GM23248 (cell line): ENCODE measurements around the gene ALK.

ENCODE experiments used
- EZH2 ChIP-seq: fragments of 200-600 bp; sonication (generic); IDR thresholded peaks from 2 replicates; pipeline ENCODE4 v1.6.1; 2018; ENCODE audit warnings: antibody characterized with exemption, mild to moderate bottlenecking; ENCODE audit not compliant: insufficient read depth, poor library complexity, severe bottlenecking
- EZH2phosphoT487 ChIP-seq: fragments of 200-600 bp; sonication (generic); IDR thresholded peaks from 2 replicates; pipeline ENCODE4 v1.6.1; 2018; ENCODE audit warnings: antibody characterized with exemption, moderate library complexity, mild to moderate bottlenecking, low read depth; ENCODE audit not compliant: insufficient read depth

GRCh38 chr2:29576231-29576630, 345.2 kb downstream of the ALK start:
- TF ChIP-seq EZH2 (no peak), EZH2phosphoT487 (no peak)
